K562 (cell line): ENCODE results near the gene NDUFS6. TPM values are rescaled to one million over a fixed set of nuclear protein-coding genes. Genes with fewer than 3 reads are reported as not detected.
A peak's percentile ranks its signal among the peaks of the same experiment; 100 is the strongest.

Source experiments
- ASH1L ChIP-seq: fragments of 450-650 bp; IDR thresholded peaks from 2 replicates; pipeline ENCODE4 v1.6.1; 2018; ENCODE audit warnings: borderline replicate concordance, mild to moderate bottlenecking, low read depth; ENCODE audit not compliant: partially characterized antibody
- BRD4 ChIP-seq: fragments of 200-600 bp; sonication (generic); IDR thresholded peaks from 2 replicates; pipeline ENCODE4 v1.6.1; 2017; ENCODE audit warnings: inconsistent platforms
- CBX1 ChIP-seq: sonication (generic); IDR thresholded peaks from 2 replicates; pipeline ENCODE4 v1.6.1; 2016; ENCODE audit warnings: antibody characterized with exemption, low read depth, mild to moderate bottlenecking
- FOXM1 ChIP-seq, 2 experiments: fragments of 450-650 bp in 1 of 2; sonication (generic) in 1 of 2; formaldehyde crosslinking in 1 of 2; IDR thresholded peaks; 2 replicates each; pipeline versions ENCODE4 v1.6.1 to v1.9.0; 2017 to 2022; ENCODE audit warnings: low read depth in 2 of 2, mild to moderate bottlenecking in 2 of 2, missing genetic modification reagents in 1 of 2, moderate library complexity in 1 of 2
- HINFP ChIP-seq: fragments of 450-650 bp; conservative IDR thresholded peaks from 2 replicates; pipeline ENCODE4 v1.6.1; 2016; ENCODE audit warnings: missing genetic modification characterization, low read depth, mild to moderate bottlenecking, control low read depth, missing compliant biosample characterization
- MLLT1 ChIP-seq, 2 experiments: fragments of 450-650 bp; IDR thresholded peaks; 2 replicates each; pipeline ENCODE4 v1.6.1; 2016
- MLX ChIP-seq, 2 experiments: fragments of 450-650 bp in 1 of 2; sonication (generic) in 1 of 2; formaldehyde crosslinking; conservative IDR thresholded peaks; 2 replicates each; pipeline versions ENCODE4 v1.4.0 to v1.8.1; 2020 to 2022; ENCODE audit warnings: mild to moderate bottlenecking in 1 of 2, missing genetic modification reagents in 1 of 2
- PHB ChIP-seq: fragments of 250-450 bp; sonication (Bioruptor Pico); IDR thresholded peaks from 2 replicates; pipeline ENCODE4 v1.5.0; 2021
- POLR2H ChIP-seq: IDR thresholded peaks from 2 replicates; pipeline ENCODE4 v1.6.1; 2016; ENCODE audit warnings: missing genetic modification characterization, low read depth, mild to moderate bottlenecking, control low read depth, missing compliant biosample characterization, moderate library complexity
- PRDM10 ChIP-seq: fragments of 450-650 bp; IDR thresholded peaks from 2 replicates; pipeline ENCODE4 v1.6.1; 2018; ENCODE audit not compliant: partially characterized antibody
- RCOR1 ChIP-seq, 2 experiments: IDR thresholded peaks; 2 replicates each; pipeline ENCODE4 v1.6.1; 2012; ENCODE audit warnings: low read depth in 2 of 2, low read length in 2 of 2, borderline replicate concordance in 1 of 2, improper control_type of control experiment in 1 of 2
- SMAD1 ChIP-seq: fragments of 150-350 bp; IDR thresholded peaks from 2 replicates; pipeline ENCODE4 v1.6.1; 2014; ENCODE audit warnings: low read length, low read depth; ENCODE audit not compliant: partially characterized antibody
- SOX6 ChIP-seq: fragments of 450-650 bp; IDR thresholded peaks from 2 replicates; pipeline ENCODE4 v1.6.1; 2014; ENCODE audit warnings: mild to moderate bottlenecking
- ZBTB1 ChIP-seq: sonication (generic); formaldehyde crosslinking; IDR thresholded peaks from 2 replicates; pipeline ENCODE4 v1.8.1; 2023; ENCODE audit warnings: missing genetic modification reagents, low read depth, mild to moderate bottlenecking, borderline replicate concordance
- ZNF197 ChIP-seq: fragments of 200-800 bp; sonication (Bioruptor generic); IDR thresholded peaks from 2 replicates; pipeline ENCODE4 v1.6.1; 2016; ENCODE audit warnings: low read depth, missing genetic modification characterization, missing compliant biosample characterization
- polyA plus RNA-seq, 8 experiments: library from polyadenylated mRNA; depleted of rRNA in 4 of 8; stranded (reverse) in 5 of 8; unstranded in 3 of 8; fragments of >200 nt; fragmentation: Nextera tagmentation in 2 of 8; fragmentation: Illumina TruSeq in 1 of 8; extraction: Ambion mirVana in 2 of 8; extraction: Trizol in 1 of 8; gene quantifications; 2 replicates each; pipeline versions ENCODE4 v1.2.1 to v1.2.3, GENCODE V29; 2011 to 2014; ENCODE audit warnings: inconsistent platforms in 1 of 8, missing spikeins in 1 of 8
- total RNA-seq, 7 experiments: library from RNA; depleted of rRNA in 6 of 7; stranded (reverse); fragments of >200 nt in 6 of 7; fragmentation: Illumina TruSeq in 2 of 7; extraction: Trizol in 2 of 7; gene quantifications; 2 replicates each; pipeline versions ENCODE4 v1.2.1 to v1.2.3, GENCODE V29; 2011 to 2021; ENCODE audit warnings: low replicate concordance in 1 of 7

The NDUFS6 gene
- total and polyA plus RNA-seq, 9 of the 15 experiments (the other 6 are each of a cell fraction or from before 2014, with no cell fraction given): 36.1 to 291 (median 77.0) TPM

GRCh38 chr5:1799110-1799601 is 2.1 kb upstream of the NDUFS6 start (continued):
- TF ChIP-seq POLR2H (tag): no peak
- TF ChIP-seq MLLT1 (IDR thresholded peaks at IDR 0.05): no peak
- no peak for TF ChIP-seq FOXM1 (IDR thresholded peaks at IDR 0.05; ENCODE audit: low read depth)
- TF ChIP-seq FOXM1 (CRISPR knock-in tag; IDR thresholded peaks at IDR 0.05; ENCODE audit: low read depth): no peak; the same call in 1 of the 2 replicates
- TF ChIP-seq ZNF197: no peak
- TF ChIP-seq ZBTB1 (CRISPR knock-in tag): no peak
- no peak for TF ChIP-seq MLX (CRISPR knock-in tag; conservative IDR thresholded peaks at IDR 0.05)
- TF ChIP-seq HINFP (tag): no peak
- peak; percentile 41 for TF ChIP-seq PRDM10
- TF ChIP-seq CBX1: peak; percentile 3; the same call in 1 of the 2 replicates
- no peak for TF ChIP-seq ASH1L
- TF ChIP-seq PHB (CRISPR knock-in tag): 0 out of 2 replicates have a peak, but pooled peaks have one; percentile 63
- no peak for TF ChIP-seq BRD4
- TF ChIP-seq SMAD1: no peak
- TF ChIP-seq SOX6: no peak
- TF ChIP-seq RCOR1 (IDR thresholded peaks at IDR 0.05; ENCODE audit: borderline replicate concordance in 1 of 2, low read depth in 2 of 2, low read length in 2 of 2): no peak
